GM12878 (cell line): Measurements from ENCODE around the gene SLC9C2. TPM values are rescaled to one million over a fixed set of nuclear protein-coding genes. Genes with fewer than 3 reads are reported as not detected.

Source experiments
- BCL11A ChIP-seq: IDR thresholded peaks from 2 replicates; pipeline ENCODE4 v1.6.1; 2011; ENCODE audit warnings: low read depth, low read length
- BHLHE40 ChIP-seq, 2 experiments: fragments of 450-650 bp in 1 of 2; IDR thresholded peaks; 2 replicates each; pipeline ENCODE4 v1.6.1; 2011 to 2017; ENCODE audit warnings: low read depth in 2 of 2, borderline replicate concordance in 1 of 2, improper control_type of control experiment in 1 of 2, low read length in 1 of 2, mild to moderate bottlenecking in 1 of 2
- MYB ChIP-seq: fragments of 150-350 bp; IDR thresholded peaks from 2 replicates; pipeline ENCODE4 v1.6.1; 2014; ENCODE audit warnings: mild to moderate bottlenecking, low read depth, low read length, borderline replicate concordance
- MYC ChIP-seq: IDR thresholded peaks from 2 replicates; pipeline ENCODE4 v1.6.1; 2011; ENCODE audit warnings: mild to moderate bottlenecking, low read length, moderate library complexity, inconsistent platforms; ENCODE audit not compliant: insufficient read depth, insufficient replicate concordance, insufficient read length, severe bottlenecking
- NR2F1 ChIP-seq: fragments of 450-650 bp; conservative IDR thresholded peaks from 2 replicates; pipeline ENCODE4 v1.6.1; 2017; ENCODE audit warnings: mild to moderate bottlenecking
- PKNOX1 ChIP-seq: fragments of 450-650 bp; IDR thresholded peaks from 2 replicates; pipeline ENCODE4 v1.6.1; 2016; ENCODE audit warnings: mild to moderate bottlenecking
- SKIL ChIP-seq: fragments of 450-650 bp; IDR thresholded peaks from 2 replicates; pipeline ENCODE4 v1.6.1; 2017; ENCODE audit warnings: mild to moderate bottlenecking, low read depth, inconsistent platforms; ENCODE audit not compliant: poor library complexity, severe bottlenecking
- SREBF2 ChIP-seq: IDR thresholded peaks from 2 replicates; pipeline ENCODE4 v1.6.1; 2012; ENCODE audit warnings: mild to moderate bottlenecking, low read length
- ZBTB11 ChIP-seq: fragments of 450-650 bp; formaldehyde crosslinking; IDR thresholded peaks from 2 replicates; pipeline ENCODE4 v1.5.0; 2022; ENCODE audit warnings: mild to moderate bottlenecking, missing genetic modification characterization
- polyA plus RNA-seq, 11 experiments: library from polyadenylated mRNA; depleted of rRNA in 4 of 11; unstranded in 6 of 11; stranded (reverse) in 5 of 11; fragments of >200 nt; fragmentation: Nextera tagmentation in 4 of 11; fragmentation: Illumina TruSeq in 1 of 11; extraction: Ambion mirVana in 4 of 11; extraction: Trizol in 1 of 11; gene quantifications; 1 replicate in 1 of 11; 2 replicates in 10 of 11; pipeline versions ENCODE4 v1.2.1 to v1.2.3, GENCODE V29; 2011 to 2016; ENCODE audit warnings: inconsistent platforms in 2 of 11, missing spikeins in 2 of 11, low read depth in 1 of 11
- total RNA-seq, 4 experiments: library from RNA; depleted of rRNA in 3 of 4; stranded (reverse); fragments of >200 nt in 3 of 4; fragmentation: Illumina TruSeq in 1 of 4; extraction: Trizol in 1 of 4; gene quantifications; 2 replicates each; pipeline versions ENCODE4 v1.2.1 to v1.2.3, GENCODE V29; 2013 to 2021

SLC9C2 gene
- total and polyA plus RNA-seq, 10 of the 15 experiments (the other 5 are each of a cell fraction or from before 2014, with no cell fraction given) = not detected

- no peak for TF ChIP-seq ZBTB11
- no peak for TF ChIP-seq NR2F1
- TF ChIP-seq PKNOX1 = no peak
- TF ChIP-seq SREBF2 = no peak
- no peak for TF ChIP-seq SKIL
- TF ChIP-seq MYC = no peak
- TF ChIP-seq BCL11A = no peak
- TF ChIP-seq MYB = no peak
- TF ChIP-seq BHLHE40 (IDR thresholded peaks at IDR 0.05; ENCODE audit: borderline replicate concordance in 1 of 2, low read depth in 2 of 2, low read length in 1 of 2) = no peak
Measured at GRCh38 chr1:173469656-173470055, 133.2 kb downstream of the SLC9C2 start (continued).
